ENCODE measurements around the gene PM20D1. TPM values are rescaled to one million over a fixed set of nuclear protein-coding genes. Genes with fewer than 3 reads are reported as not detected.

PM20D1 gene
- total RNA-seq, 1 donor from 2014 or later = not detected

- Histone ChIP-seq H3K4me1 (ENCODE audit: insufficient read depth, low read length) (peaks cover 5% of the 10 kb centered on the region), H3K27me3 (ENCODE audit: insufficient read depth, low read length) (peaks cover 2% of the 10 kb centered on the region), H3K4me3 (ENCODE audit: insufficient read depth, low read depth, low read length) (no peak overlapping the region), H4K20me1 (ENCODE audit: insufficient read depth, low read length) (no peaks in the 10 kb centered on the region), H3K79me2 (ENCODE audit: insufficient read depth, low read length) (no peaks in the 10 kb centered on the region), H3K9me3 (ENCODE audit: insufficient read depth, low read depth, low read length) (no peaks in the 10 kb centered on the region), H3K27ac (ENCODE audit: low read depth, low read length) (no peak overlapping the region), H3K36me3 (ENCODE audit: insufficient read depth, low read length) (peaks cover 2% of the 10 kb centered on the region), H3K9ac (ENCODE audit: low read length) (no peak overlapping the region), H2AFZ (ENCODE audit: low read depth, low read length) (no peak overlapping the region), H3K4me2 (ENCODE audit: low read length) (no peak overlapping the region)
- no peak overlapping the region for H3K4me3 Mint-ChIP-seq (ENCODE audit: unreplicated experiment)
- H3K36me3 Mint-ChIP-seq (ENCODE audit: low read depth, unreplicated experiment) = no peaks in the 10 kb centered on the region
- H3K27ac Mint-ChIP-seq (ENCODE audit: unreplicated experiment) = no peak overlapping the region
- no peak for DNase-seq (ENCODE audit: low read depth)
- TF ChIP-seq EZH2 (IDR thresholded peaks at IDR 0.05; ENCODE audit: insufficient read depth, low read length) (no peak), CTCF (IDR thresholded peaks at IDR 0.05; ENCODE audit: insufficient read depth, low read depth, low read length) (no peak)
- H3K27me3 Mint-ChIP-seq (ENCODE audit: low read depth, unreplicated experiment) = peaks cover 4% of the 10 kb centered on the region
- no peaks in the 10 kb centered on the region for H3K9me3 Mint-ChIP-seq (ENCODE audit: unreplicated experiment)
- no peaks in the 10 kb centered on the region for H3K4me1 Mint-ChIP-seq (ENCODE audit: low read depth, unreplicated experiment)
- FAIRE-seq = no peak
Observed at GRCh38 chr1:205785446-205785845, 64.5 kb downstream of the PM20D1 start.

GRCh38 chr1:205783904-205784303 is 66.0 kb downstream of the PM20D1 start:
- Mint-ChIP-seq H3K36me3 (ENCODE audit: low read depth, unreplicated experiment) (no peaks in the 10 kb centered on the region), H3K4me3 (ENCODE audit: unreplicated experiment) (no peak overlapping the region), H3K27ac (ENCODE audit: unreplicated experiment) (no peak overlapping the region), H3K27me3 (ENCODE audit: low read depth, unreplicated experiment) (peaks cover 5% of the 10 kb centered on the region), H3K9me3 (ENCODE audit: unreplicated experiment) (no peaks in the 10 kb centered on the region), H3K4me1 (ENCODE audit: low read depth, unreplicated experiment) (no peaks in the 10 kb centered on the region)
- no peaks in the 10 kb centered on the region for H3K36me3 ChIP-seq (ENCODE audit: insufficient read depth, low read length)
- peak overlapping the region; percentile 6 for H3K4me2 ChIP-seq (ENCODE audit: low read length)
- peaks cover 5% of the 10 kb centered on the region for H3K4me1 ChIP-seq (ENCODE audit: insufficient read depth, low read length)
- DNase-seq (ENCODE audit: low read depth) (peak; percentile 79), FAIRE-seq (no peak)
- no peak overlapping the region for H3K27ac ChIP-seq (ENCODE audit: low read depth, low read length)
- TF ChIP-seq EZH2 (IDR thresholded peaks at IDR 0.05; ENCODE audit: insufficient read depth, low read length) (no peak), CTCF (IDR thresholded peaks at IDR 0.05; ENCODE audit: insufficient read depth, low read depth, low read length) (no peak)
- no peaks in the 10 kb centered on the region for H3K79me2 ChIP-seq (ENCODE audit: insufficient read depth, low read length)
- H2AFZ ChIP-seq (ENCODE audit: low read depth, low read length) = no peak overlapping the region
- peaks cover 2% of the 10 kb centered on the region for H3K27me3 ChIP-seq (ENCODE audit: insufficient read depth, low read length)
- H4K20me1 ChIP-seq (ENCODE audit: insufficient read depth, low read length) = no peaks in the 10 kb centered on the region
- H3K9me3 ChIP-seq (ENCODE audit: insufficient read depth, low read depth, low read length) = no peaks in the 10 kb centered on the region
- no peak overlapping the region for H3K4me3 ChIP-seq (ENCODE audit: insufficient read depth, low read depth, low read length)
- H3K9ac ChIP-seq (ENCODE audit: low read length) = no peak overlapping the region

- H3K27ac ChIP-seq (ENCODE audit: low read depth, low read length) = no peak overlapping the region
- H3K9me3 ChIP-seq (ENCODE audit: insufficient read depth, low read depth, low read length) = no peaks in the 10 kb centered on the region
- no peak overlapping the region for H3K4me2 ChIP-seq (ENCODE audit: low read length)
- Mint-ChIP-seq H3K4me1 (ENCODE audit: low read depth, unreplicated experiment) (no peaks in the 10 kb centered on the region), H3K4me3 (ENCODE audit: unreplicated experiment) (no peak overlapping the region), H3K27me3 (ENCODE audit: low read depth, unreplicated experiment) (peaks cover 6% of the 10 kb centered on the region), H3K9me3 (ENCODE audit: unreplicated experiment) (no peaks in the 10 kb centered on the region), H3K27ac (ENCODE audit: unreplicated experiment) (no peak overlapping the region), H3K36me3 (ENCODE audit: low read depth, unreplicated experiment) (no peaks in the 10 kb centered on the region)
- no peak overlapping the region for H3K9ac ChIP-seq (ENCODE audit: low read length)
- H3K36me3 ChIP-seq (ENCODE audit: insufficient read depth, low read length) = no peaks in the 10 kb centered on the region
- TF ChIP-seq EZH2 (IDR thresholded peaks at IDR 0.05; ENCODE audit: insufficient read depth, low read length) (no peak), CTCF (IDR thresholded peaks at IDR 0.05; ENCODE audit: insufficient read depth, low read depth, low read length) (no peak)
- no peaks in the 10 kb centered on the region for H3K79me2 ChIP-seq (ENCODE audit: insufficient read depth, low read length)
- no peaks in the 10 kb centered on the region for H4K20me1 ChIP-seq (ENCODE audit: insufficient read depth, low read length)
- H3K27me3 ChIP-seq (ENCODE audit: insufficient read depth, low read length) = peaks cover 2% of the 10 kb centered on the region
- FAIRE-seq (no peak), DNase-seq (ENCODE audit: low read depth) (no peak)
- no peak overlapping the region for H3K4me3 ChIP-seq (ENCODE audit: insufficient read depth, low read depth, low read length)
- H3K4me1 ChIP-seq (ENCODE audit: insufficient read depth, low read length) = peaks cover 5% of the 10 kb centered on the region
- no peak overlapping the region for H2AFZ ChIP-seq (ENCODE audit: low read depth, low read length)
Observed at GRCh38 chr1:205783433-205783795, 66.5 kb downstream of the PM20D1 start.
